Cardiac fibroblast (primary cell): ENCODE measurements around the gene ACADVL.
A peak's percentile ranks its signal among the peaks of the same experiment; 100 is the strongest.

Source experiments
- DNase-seq, 2 donors: peaks; one replicate each; pipeline versions ENCODE4 v3.0.0 to v3.0.0-alpha.2; 2010; ENCODE audit warnings: low read depth in 2 of 2
- H3K4me3 ChIP-seq, 2 donors: replicated peaks in 1 of 2; 1 replicate in 1 of 2; 2 replicates in 1 of 2; pipeline ENCODE4 v1.5.1; 2011; ENCODE audit warnings: low read depth in 2 of 2, low read length in 2 of 2, mild to moderate bottlenecking in 2 of 2, moderate library complexity in 1 of 2
- CTCF ChIP-seq: IDR thresholded peaks from one replicate; pipeline ENCODE4 v1.5.1; 2011; ENCODE audit warnings: low read depth, mild to moderate bottlenecking, low read length, inconsistent platforms

The ACADVL gene

GRCh38 chr17:7214300-7215135 lies 5.2 kb upstream of the ACADVL start:
- peak overlapping the region; percentile 51 for H3K4me3 ChIP-seq
- peak; percentile 97 for DNase-seq
- TF ChIP-seq CTCF, result peak; percentile 68

- DNase-seq, result no peak
- peak overlapping the region; percentile 51 for H3K4me3 ChIP-seq
- no peak for TF ChIP-seq CTCF
Measured at GRCh38 chr17:7215136-7215638, 4.6 kb upstream of the ACADVL start.

- peak overlapping the region; percentile 61 to 76 for H3K4me3 ChIP-seq
- TF ChIP-seq CTCF, result no peak
- no peak for DNase-seq
Measured at GRCh38 chr17:7215652-7216180, 4.0 kb upstream of the ACADVL start.

- H3K4me3 ChIP-seq, result peak overlapping the region; percentile 61 to 76
- no peak for DNase-seq
- no peak for TF ChIP-seq CTCF
Measured at GRCh38 chr17:7216242-7217112, 3.3 kb upstream of the ACADVL start.

DNA sequence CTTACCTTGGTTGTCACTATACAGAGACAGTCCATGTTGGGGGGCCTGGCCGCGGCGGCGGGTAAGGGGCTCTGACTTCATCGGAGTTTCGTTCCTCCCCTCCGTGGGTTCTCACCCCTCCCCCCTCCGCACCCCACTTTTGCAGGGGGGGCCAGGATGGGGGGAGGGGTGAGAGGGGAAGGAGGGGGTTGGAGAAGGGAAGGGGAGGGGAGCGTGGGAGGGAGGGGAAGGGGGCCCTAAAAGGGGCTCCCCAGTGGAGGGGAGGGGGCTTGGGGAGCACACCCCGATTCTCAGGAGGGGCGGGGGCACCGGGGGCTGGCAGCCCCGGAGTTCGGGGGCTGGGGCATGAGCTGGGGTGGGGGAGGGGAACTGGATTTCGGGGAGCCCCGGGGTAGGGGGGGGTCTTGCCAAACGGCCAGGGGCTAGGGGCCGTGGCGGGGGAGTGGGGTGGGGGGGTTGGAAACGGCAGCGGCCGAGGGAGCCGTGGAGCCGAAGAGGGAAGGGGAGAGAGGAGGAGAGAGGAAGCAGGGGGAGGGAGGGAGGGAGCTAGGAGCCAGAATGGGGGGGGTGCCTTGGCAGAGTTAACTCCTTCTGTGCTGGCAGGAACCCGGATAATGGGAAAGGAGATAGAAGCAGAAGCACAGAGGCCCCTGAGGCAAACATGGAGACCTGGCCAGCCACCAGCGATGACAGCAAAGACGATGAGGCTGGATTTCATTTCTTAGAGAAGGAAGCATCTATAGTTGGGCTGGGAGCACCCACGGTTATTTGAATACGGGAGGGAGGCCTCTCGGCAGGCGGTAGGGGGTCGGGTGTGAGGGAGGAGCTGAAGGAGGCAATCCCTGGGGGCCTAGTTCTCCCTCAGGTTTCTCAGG lies 2.4 kb upstream of the ACADVL start:
- no peak for TF ChIP-seq CTCF
- peak; percentile 81 to 89 for DNase-seq
- peak overlapping the region; percentile 61 to 76 for H3K4me3 ChIP-seq

DNA sequence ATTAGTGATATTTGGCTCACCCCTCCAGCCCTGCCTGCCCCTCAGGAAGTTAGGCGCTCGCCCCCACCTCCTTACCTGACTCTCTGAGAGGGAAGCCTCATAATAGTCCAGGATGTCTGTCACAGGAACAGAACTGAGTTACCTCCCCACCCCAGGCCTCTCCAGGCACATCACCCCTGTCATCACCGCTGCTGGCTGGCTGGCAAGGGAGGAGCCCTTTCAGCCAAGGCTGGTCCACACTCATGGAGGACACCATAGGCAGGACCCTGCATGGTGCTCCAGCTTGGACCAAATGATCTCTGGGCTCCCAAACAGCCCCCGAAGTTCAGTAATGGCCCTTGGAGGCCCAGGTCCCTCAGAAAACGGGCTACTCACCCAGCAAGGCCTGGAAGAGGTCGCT lies 1.6 kb upstream of the ACADVL start:
- no peak for DNase-seq
- peak overlapping the region in 1 of 2 donors; percentile 61 for H3K4me3 ChIP-seq

More for the DNA sequence above, 1.6 kb upstream of the ACADVL start:
- TF ChIP-seq CTCF, result no peak
